Embryonic facial prominence (tissue), 1 donor: ENCODE measurements around the gene PARP16.

ENCODE experiments used
- DNase-seq: peaks from one replicate; pipeline ENCODE4 v3.0.0-alpha.2; 2016; ENCODE audit errors: extremely low spot score

The PARP16 gene, protein sequence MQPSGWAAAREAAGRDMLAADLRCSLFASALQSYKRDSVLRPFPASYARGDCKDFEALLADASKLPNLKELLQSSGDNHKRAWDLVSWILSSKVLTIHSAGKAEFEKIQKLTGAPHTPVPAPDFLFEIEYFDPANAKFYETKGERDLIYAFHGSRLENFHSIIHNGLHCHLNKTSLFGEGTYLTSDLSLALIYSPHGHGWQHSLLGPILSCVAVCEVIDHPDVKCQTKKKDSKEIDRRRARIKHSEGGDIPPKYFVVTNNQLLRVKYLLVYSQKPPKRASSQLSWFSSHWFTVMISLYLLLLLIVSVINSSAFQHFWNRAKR

DNA sequence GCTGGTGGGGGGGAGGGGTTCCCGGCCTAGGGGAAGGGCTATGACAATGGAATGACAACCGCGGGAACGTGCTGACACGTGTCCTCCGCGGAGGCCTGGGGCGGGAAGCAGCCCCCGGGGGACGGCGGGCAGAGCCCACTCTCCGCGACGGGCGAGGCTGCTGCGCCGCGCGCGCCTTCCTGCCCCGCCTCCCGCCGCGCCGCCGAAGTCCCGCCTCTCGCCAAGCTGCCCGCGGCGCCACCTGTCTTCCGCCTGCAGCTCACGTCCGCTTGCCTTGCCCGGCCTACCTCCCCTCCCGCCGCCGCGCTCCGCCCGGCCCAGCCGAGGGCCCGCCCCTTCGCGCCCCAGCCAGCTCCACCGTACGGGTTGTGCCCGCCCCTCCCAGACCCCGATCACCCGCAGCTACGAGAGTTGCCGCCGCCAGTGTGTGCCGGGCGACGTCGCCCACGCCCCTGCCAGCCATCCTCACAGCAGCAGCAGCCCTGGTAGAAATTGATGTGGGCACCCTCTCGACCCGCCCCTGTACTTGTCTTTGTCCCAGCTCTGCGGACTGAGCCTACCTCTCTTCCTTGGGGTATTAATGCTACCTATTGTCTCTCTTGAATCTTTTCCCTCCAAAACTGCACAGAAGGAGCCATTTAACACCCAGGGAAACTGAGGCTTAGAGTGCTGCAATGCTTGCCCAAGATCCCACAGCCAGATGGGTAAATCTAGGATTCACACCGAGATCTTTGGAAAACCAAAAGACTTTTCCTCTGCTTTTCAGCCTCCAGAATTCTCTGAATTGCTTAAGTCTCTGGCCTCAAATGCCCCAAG lies at the start of gene PARP16:
PARP16 (minus strand) TSS at position 180 of the 816 bp plus-strand sequence. CDS start 457 bp downstream, outside the sequence.
- DNase-seq = peak; percentile 85

DNA sequence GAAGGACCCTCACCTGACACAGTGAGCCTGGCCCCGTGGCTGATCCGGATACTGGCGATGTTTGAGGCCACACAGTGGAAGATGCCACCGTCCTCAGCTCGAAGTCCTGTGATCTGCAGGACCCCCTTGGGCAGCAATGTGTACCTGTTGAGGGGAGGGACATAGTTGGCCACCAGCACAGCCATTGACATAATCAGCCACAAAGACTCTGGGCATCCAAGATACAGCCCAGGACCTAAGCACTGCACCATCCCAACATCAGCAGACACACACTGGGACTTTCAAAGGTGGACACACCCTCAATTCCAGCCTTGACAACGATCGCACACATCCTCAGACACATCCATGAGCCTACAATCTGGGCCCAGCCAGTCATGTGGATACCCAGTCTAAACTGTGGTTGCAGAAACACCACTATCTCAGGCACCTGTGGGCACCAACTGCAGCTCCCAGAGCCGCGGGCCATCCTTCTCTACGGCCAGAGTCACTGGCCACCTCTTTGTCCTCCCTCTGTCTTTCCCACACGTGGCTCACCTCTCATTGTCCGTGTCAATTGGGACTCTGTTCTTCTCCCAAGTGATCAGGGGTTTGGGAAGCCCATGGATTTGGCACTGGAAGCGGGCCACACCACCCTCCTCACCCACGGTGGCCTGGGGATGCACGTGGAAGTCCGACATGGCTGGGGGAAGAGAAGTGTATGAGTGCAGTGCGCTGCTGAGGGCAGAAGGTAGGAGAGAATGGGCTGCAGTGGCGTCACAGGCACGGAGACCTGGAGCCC lies 48.8 kb upstream of the PARP16 start:
- DNase-seq = no peak

DNA sequence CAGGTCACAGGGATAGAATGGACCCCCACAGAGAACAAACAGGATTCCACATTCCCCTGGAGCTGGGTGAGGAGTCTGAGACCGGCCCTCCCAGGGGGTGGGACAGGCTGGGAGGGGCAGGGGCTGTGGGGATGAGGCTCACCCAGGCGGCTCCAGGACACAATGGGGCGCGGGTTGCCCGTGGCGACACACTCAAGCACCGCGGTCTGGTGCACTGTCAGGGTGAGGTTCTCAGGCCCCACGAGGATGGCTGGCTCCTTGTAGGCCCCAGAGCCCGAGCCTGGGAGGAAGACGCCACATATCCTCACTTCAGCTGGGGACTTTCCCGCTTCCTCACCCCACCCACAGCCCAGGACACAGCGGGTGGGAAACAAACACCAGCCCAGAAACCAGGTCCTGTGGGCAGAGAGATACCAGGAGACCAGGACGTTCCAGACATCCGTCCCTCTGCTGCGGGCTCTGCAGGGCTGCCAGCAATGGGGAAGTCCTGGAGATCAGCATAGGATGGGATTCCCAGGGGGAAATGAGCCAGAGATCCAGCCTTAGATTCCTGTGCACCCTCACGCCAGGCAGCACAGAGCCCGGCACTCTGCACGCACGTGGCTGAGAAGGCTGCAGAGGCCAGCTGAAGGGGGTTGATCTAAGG lies 48.0 kb upstream of the PARP16 start:
- DNase-seq = no peak

DNA sequence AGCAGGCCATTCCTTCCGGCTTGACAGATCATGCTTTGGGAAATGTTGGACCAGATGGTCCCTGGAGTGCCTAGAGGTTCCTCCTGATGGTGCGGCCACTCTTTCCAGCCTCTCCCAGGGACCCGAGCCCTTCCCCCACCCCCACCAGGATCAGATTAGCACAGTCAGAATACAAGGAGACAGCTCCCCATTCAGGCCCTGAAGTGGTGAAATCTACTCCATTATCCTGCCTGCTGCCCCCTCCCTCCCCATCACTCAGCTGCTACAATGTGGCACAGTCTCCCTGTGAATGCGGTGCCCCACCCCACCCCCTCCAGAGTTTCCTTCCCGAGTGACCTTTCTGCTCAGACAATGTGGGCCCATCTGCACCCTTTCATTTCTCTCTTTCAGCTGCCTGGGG lies 47.2 kb upstream of the PARP16 start:
- DNase-seq = no peak

DNA sequence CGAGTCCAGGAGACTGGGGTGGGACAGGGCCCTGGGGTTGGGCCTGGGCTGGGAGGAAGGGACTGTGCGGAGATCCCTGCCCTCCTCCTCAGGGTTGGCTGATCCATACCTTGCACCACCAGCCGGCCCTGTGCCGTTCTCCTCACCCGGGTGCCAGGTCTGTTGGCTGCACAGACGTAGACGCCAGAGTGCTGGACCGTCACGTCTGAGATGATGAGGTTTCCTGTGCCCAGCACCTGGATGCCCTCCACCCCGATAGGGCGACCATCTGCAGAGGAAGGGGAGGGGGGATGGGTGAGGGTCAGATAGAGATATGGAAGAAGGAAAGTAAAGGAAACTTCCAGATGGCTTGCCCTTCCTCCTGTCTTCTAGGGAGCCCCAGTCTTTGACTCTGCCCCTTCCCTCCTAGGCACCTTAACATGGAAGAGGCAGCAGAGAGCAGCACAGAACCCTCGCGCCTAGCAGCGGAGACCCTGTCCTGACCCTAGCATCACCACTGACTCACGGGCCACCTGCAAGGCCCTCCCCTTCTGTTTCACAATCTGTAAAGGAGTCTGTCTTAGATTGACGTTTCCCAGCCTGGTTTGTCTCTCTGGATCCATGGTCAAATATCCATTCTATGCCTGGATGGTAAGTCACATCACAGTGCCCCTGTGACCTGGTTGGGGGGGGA lies 46.6 kb upstream of the PARP16 start:
- DNase-seq = no peak

DNA sequence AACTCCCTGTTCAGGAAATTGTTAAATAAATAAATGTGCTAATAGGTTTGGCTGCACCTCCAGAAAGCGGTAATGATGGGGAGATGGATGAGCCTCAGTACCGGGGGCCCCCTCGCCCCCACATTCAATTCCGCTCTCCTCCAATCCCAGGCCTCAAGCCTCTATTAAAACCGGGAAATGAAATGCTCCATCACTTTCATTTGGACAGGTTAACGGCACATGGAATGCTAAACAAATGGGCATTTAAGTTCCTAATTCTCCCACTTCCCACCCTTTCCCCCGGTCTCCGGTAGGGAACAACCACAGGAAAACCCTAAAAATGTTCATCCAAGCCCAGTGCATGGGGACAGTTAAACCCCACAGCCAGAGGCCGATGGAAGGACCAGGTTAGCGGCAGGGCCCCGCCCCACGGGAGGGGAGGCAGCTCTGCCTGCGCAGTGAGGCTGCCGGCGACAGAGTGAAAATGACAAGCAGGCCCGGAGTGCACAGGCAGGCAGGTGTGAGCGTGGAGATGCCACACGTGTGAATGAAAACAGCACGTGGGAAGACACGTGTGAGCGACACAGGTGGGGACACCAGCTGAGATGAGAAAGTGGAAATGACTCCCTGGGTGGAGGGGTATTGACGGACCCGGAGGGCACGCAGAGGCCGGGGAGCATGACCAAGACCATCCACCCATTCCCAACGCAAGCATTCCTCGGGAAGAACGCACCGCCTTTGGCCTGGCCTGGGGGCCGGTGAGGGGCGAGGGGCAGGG lies 45.9 kb upstream of the PARP16 start:
- DNase-seq = no peak

DNA sequence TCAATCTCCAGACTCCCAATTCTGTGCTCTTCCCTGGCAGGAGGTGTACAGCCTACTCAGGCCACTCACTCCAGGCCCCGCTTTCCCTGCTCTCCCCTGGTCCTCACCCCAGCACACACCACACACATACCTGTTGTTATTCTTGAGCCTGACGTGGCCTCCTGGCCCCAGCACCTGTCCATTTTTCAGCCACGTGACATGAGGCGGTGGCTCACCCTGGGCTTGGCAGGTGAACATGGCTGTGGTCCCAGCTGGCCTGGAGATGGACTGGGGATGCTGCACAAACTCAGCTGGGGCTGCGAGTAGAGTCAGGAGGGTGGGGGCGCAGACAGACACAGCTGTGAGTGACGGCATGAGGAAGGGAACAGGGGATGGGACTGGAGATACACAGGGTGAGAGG lies 45.1 kb upstream of the PARP16 start:
- DNase-seq = no peak

DNA sequence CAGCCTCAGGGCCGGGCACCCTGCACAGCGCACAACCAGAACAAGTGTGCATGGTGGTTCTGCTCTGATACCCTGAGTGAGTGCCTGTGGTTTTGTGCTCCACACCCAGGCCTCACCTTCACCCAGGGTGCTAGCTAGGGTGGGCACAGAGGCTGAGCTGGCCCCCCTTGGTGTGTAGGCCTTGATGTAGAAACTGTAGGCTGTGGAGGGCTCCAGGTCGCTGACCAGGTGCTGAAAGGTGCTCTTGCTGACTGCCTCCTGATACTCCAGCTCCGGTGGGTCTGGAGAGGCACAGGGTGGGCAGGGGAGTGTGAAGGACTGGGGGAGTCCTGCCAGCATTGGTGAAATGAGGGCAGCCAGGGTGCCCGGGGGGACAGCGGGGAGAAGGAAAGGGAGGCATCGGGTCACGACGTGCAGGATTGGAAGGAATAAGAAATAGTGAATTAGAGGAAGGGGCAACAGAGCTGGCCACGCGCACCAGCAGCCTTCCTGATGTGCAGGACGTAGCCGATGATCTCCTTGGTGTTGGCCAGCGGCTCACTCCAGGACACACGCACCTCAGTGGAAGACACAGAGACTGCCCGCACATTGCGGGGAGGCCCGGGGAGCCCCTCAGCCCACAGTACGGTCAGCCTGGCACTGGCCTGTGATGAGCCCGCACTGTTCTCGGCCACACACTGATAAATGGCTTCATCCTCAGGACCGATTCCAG lies 44.4 kb upstream of the PARP16 start:
- DNase-seq = no peak

DNA sequence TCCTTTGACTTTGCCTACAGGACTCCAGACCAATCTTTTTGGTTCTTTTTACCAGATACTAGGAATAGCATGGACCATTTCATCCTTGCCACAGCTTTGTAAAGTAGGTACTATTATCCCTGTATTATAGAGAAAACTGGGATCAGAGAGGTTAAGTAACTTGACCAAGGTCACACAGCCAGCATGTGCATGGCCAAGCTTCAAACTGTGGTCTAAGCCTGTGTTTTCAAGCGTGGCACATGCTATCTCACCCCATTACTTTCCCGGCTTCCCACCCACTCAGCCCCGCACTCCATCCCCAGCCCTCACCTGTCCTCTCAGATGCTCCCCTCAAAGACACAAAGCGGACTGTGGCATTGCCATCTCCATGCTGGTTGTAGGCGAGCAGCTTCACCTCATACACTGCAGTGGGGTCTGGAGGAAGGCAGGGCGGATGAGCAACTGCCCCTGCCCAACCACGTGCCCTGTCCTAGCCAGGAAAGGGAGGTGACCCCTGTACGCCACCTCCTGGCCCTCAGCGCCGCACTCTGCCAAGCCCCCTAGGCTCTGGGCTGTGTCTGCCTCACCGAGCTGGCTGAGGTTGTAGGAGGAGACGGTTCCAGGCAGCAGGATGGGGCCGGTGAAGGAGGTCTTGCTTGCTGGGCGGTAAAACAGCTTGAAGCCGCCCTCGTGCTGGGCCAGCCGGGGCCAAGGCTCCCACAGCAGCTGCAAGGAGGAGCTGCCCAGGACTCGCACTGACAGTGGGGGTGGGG lies 43.5 kb upstream of the PARP16 start:
- DNase-seq = no peak

DNA sequence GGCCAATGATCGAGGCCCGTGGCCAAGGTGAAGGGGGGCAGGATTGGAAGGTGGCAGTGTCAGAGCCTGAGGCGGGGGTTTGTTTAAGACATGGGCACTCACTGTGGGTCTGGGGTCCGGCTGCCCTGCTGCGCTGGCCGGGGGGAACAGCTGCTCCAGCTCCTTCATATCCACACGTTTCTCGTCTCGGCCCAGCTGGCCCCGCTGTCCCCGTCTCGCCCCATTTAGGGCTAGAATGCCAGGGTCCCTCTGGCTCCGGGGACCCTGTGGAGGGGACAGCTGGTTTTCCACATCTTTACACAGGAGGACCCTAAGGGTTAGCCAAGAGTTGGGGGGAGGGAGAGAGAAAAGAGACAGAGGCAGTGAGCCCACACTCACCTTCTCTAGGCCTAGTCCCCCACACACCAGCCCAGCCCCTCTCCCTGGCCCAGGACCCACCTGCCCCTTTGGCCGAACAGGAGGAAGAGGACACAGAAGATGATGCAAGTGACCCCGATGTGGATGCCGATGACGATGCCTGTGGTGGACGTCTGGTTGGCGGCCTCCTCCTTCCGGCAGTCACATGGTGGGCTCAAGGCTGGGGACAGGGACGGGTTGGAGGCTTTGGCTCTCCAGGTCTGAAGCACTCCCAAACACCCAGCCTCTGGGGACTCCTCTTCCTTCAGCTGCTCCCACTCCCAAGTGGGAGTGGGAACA lies 42.8 kb upstream of the PARP16 start:
- no peak for DNase-seq

DNA sequence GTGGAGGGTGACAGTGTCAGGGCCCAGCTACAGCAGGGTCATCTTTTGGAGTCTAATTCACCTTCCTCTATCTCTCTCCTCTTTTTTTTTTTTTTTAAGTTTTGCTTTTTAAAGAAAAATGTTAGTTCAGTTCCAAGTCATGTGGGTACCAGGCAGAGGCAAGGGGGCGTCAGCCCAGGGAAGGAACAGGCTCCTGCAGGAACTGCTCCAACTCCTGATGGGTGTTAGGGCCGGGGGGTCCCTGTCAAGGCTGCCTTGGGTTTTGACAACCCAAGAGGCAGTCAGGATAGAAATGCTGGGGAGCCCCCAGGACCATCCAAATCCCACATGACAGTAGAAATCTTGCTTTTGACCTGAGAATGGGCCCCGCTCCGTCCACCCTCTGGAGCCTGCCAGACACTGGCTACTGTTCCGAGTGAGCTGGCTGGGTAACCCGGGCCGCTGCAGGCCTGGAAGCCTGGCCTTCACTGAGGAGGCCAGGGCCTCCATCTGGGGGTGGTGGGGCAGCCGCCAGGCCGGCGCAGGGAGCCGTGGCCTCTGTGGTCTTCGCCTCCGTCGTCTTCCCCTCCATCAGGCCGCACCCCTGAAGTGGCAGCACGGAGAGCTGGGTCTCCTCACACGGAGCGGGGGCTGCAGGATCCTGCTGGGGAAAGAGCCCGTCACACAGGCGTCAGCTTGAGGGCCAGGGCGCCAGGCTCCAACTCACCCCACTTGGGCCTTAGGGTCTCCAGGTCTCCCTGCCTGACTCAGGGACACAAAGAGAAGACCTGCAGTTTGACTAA lies 42.0 kb upstream of the PARP16 start:
- DNase-seq = no peak

DNA sequence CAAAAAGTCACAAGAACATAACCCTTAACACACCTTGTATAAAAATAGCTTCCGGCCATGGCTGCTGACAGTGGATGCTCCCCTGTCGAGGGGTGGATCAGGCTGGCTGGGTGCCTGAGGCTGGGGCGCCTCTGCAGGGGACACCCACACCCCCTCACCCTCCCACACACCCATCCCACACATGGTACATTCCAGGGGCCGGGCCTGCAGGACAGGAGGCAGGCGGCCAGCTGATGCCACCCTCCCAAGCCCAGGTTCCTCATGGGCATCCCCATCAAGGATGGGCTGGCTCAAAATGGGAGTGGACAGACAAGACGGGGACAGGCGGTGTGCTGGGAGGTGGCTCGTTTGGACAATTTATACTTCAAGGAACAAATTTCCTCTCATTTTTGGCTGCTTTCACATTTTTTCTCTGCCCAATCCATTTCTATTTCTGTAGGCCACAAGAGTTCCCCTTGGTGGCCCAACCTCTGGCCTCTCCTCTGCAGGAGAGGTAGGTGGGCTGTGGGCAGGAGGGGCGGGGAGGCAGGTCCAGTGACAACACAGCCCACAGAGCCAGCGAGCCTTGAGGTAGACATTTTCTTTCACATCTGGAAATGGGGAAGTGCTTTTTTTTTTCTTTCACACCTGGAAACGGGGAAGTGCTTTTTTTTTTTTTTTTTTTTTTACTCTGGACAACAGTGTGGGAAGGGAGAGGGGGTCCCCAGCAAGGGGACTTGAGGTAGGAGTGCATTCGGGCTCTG lies 41.1 kb upstream of the PARP16 start:
- no peak for DNase-seq

DNA sequence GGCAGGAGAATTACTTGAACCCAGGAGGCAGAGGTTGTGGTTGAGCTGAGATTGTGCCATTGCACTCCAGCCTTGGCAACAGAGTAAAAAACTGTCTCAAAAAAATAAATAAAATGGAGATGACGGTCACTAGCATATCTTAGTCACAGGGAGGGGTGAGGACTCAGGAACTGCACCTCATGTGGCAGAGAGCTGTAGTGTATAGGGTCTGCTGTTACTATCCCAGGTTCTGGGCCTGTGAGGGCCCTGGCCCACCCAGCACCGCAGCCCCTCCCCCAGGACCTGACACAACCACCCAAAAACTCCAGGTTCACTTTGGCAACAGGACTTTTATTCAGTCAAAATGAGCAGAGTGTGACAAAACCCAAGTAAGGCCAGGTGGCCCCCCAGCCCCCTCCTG lies 40.1 kb upstream of the PARP16 start:
- no peak for DNase-seq

DNA sequence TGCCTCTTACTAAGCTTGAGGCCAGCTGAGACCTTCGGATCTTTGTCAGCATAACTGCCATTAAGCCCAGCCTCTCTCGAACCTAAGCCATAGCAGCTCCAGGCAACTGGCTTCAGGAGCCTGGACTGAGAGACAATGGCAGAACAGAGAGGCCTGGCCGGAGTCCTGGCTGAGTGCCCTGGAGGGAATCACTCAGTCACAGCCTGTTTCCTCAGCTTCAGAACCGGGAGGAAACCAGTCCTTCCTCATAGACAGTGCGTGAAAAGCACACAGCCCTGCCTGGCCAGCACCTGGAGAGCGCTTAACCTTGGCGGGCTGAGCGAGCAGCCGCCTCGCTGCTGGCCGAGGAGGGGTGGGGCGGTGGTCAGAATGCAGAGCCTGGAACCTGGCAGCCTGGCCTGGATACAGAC lies 39.4 kb upstream of the PARP16 start:
- no peak for DNase-seq

DNA sequence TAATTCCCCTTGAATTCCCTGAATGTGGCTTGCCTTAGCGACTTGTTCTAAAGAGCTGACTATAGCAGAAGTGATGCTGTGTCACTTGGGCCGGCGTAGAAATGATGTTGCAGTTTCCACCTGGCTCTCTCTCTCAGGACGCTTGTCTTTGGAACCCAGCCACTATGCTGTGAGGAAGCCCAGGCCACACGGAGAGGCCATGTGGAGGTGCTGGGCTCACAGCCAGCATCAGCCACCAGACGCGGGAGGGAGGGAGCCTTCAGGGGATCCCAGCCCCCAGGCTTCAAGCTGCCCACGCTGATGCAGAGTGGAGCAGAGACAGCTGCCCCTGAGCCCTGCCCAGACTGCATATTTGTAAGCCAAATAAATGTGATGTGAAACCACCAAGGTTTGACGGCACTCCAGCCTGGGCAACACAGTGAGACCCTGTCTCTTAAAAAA lies 36.4 kb upstream of the PARP16 start:
- no peak for DNase-seq

DNA sequence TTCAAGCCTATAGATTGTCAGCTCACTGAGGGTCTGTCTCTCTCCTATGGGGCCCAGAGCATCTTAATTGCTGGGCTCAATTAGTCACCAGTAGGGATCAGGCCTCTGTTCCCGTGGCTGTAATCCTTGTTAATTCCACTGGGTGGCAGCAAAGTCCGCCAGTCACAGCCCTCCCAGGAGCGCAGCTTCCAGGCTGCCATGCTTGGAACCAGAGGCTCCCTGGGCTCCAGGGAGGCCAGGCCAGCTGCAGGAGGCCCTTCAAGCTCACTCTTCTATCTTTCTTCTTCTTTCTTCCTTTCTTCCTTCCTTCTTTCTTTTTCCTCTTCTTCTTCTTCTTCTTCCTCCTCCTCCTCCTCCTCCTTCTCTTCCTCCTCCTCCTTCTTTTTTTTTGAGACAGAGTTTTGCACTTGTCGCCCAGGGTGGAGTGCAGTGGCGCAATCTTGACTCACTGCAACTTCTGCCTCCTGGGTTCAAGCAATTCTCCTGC lies 32.2 kb upstream of the PARP16 start:
- DNase-seq = peak; percentile 73

DNA sequence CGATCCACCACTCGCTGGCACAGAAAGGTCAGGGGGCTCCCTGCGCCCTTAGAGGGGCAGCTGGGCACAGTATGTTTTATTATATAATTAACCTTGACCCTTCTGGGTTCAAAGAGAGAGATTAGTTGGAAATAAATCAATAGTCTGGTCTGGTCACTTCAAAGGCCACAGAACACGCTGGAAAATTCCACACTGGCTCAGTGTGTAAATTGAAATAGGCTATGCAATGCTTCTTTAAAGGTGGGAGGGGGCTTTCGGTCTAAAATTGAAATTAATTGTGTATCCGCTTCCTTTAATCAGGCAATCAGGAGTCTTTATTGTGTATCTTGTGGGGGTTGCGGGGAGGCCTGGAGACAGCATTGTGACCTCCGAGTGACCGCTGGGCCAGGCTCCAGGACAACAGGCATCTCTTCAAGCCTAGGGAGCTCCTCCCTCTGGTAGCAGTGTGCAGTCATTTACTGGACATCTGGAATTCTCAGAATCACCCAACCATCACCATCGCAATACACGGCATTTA lies 25.8 kb upstream of the PARP16 start:
- DNase-seq = no peak
